ENCODE results near the gene PPP2R3A.
"Not testable (repeated sequence)": the region's sequence is repeated elsewhere in the genome, so short reads cannot be mapped to it uniquely, and the experiment has no call there.

GRCh38 chr3:136119783-136120182 lies 154.3 kb downstream of the PPP2R3A start:
- TF ChIP-seq, protein P1, sequence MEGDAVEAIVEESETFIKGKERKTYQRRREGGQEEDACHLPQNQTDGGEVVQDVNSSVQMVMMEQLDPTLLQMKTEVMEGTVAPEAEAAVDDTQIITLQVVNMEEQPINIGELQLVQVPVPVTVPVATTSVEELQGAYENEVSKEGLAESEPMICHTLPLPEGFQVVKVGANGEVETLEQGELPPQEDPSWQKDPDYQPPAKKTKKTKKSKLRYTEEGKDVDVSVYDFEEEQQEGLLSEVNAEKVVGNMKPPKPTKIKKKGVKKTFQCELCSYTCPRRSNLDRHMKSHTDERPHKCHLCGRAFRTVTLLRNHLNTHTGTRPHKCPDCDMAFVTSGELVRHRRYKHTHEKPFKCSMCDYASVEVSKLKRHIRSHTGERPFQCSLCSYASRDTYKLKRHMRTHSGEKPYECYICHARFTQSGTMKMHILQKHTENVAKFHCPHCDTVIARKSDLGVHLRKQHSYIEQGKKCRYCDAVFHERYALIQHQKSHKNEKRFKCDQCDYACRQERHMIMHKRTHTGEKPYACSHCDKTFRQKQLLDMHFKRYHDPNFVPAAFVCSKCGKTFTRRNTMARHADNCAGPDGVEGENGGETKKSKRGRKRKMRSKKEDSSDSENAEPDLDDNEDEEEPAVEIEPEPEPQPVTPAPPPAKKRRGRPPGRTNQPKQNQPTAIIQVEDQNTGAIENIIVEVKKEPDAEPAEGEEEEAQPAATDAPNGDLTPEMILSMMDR (conservative IDR thresholded peaks at IDR 0.05; ENCODE audit: low read depth in 2 of 2), result not testable (repeated sequence)
- not testable (repeated sequence) for TF ChIP-seq EZH2 (IDR thresholded peaks at IDR 0.05; ENCODE audit: low read depth, unreplicated experiment); POLR2AphosphoS5 (IDR thresholded peaks at IDR 0.05; ENCODE audit: low read depth); CREB1 (CRISPR knock-in tag; IDR thresholded peaks at IDR 0.05; ENCODE audit: low read depth); JUNB (IDR thresholded peaks at IDR 0.05; ENCODE audit: unreplicated experiment); ETS1 (IDR thresholded peaks at IDR 0.05); NANOG (IDR thresholded peaks at IDR 0.05; ENCODE audit: borderline replicate concordance); EZH2phosphoT487 (IDR thresholded peaks at IDR 0.05; ENCODE audit: unreplicated experiment)
- TF ChIP-seq, protein P2, sequence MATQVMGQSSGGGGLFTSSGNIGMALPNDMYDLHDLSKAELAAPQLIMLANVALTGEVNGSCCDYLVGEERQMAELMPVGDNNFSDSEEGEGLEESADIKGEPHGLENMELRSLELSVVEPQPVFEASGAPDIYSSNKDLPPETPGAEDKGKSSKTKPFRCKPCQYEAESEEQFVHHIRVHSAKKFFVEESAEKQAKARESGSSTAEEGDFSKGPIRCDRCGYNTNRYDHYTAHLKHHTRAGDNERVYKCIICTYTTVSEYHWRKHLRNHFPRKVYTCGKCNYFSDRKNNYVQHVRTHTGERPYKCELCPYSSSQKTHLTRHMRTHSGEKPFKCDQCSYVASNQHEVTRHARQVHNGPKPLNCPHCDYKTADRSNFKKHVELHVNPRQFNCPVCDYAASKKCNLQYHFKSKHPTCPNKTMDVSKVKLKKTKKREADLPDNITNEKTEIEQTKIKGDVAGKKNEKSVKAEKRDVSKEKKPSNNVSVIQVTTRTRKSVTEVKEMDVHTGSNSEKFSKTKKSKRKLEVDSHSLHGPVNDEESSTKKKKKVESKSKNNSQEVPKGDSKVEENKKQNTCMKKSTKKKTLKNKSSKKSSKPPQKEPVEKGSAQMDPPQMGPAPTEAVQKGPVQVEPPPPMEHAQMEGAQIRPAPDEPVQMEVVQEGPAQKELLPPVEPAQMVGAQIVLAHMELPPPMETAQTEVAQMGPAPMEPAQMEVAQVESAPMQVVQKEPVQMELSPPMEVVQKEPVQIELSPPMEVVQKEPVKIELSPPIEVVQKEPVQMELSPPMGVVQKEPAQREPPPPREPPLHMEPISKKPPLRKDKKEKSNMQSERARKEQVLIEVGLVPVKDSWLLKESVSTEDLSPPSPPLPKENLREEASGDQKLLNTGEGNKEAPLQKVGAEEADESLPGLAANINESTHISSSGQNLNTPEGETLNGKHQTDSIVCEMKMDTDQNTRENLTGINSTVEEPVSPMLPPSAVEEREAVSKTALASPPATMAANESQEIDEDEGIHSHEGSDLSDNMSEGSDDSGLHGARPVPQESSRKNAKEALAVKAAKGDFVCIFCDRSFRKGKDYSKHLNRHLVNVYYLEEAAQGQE (IDR thresholded peaks at IDR 0.05; ENCODE audit: unreplicated experiment), result not testable (repeated sequence)
